Peyer's patch (tissue), 4 donors: Measurements from ENCODE around the gene UROC1. TPM values are rescaled to one million over a fixed set of nuclear protein-coding genes. Genes with fewer than 3 reads are reported as not detected.

Experiments
- DNase-seq, 3 donors: peaks; one replicate each; pipeline ENCODE4 v3.0.0-alpha.2; 2017 to 2019
- H3K27ac ChIP-seq, 4 donors: fragments of 200-600 bp; sonication (generic); one replicate each; pipeline ENCODE4 v1.5.1; 2016 to 2019
- H3K27me3 ChIP-seq, 2 donors: fragments of 200-600 bp; sonication (generic); one replicate each; pipeline ENCODE4 v1.5.1; 2019
- H3K36me3 ChIP-seq, 3 donors: fragments of 200-600 bp; sonication (generic); one replicate each; pipeline ENCODE4 v1.5.1; 2016 to 2019
- H3K4me1 ChIP-seq, 4 donors: fragments of 200-600 bp; sonication (generic); one replicate each; pipeline ENCODE4 v1.5.1; 2016 to 2019
- H3K4me3 ChIP-seq, 4 donors: fragments of 200-600 bp; sonication (generic); 1 replicate in 3 of 4; 2 replicates in 1 of 4; pipeline ENCODE4 v1.5.1; 2016 to 2019; ENCODE audit warnings: mild to moderate bottlenecking in 1 of 4
- H3K9me3 ChIP-seq, 4 donors: fragments of 200-600 bp; sonication (generic); one replicate each; pipeline ENCODE4 v1.5.1; 2016 to 2019; ENCODE audit warnings: mild to moderate bottlenecking in 1 of 4
- CTCF ChIP-seq, 6 experiments: fragments of 450-650 bp in 4 of 6; fragments of 200-600 bp in 2 of 6; sonication (generic) in 1 of 6; IDR thresholded peaks; one replicate each; pipeline ENCODE4 v1.5.1; 2017 to 2019; ENCODE audit warnings: antibody characterized with exemption in 6 of 6, mild to moderate bottlenecking in 3 of 6, moderate library complexity in 1 of 6
- POLR2A ChIP-seq, 2 donors: fragments of 450-650 bp; IDR thresholded peaks; one replicate each; pipeline ENCODE4 v1.5.1; 2017; ENCODE audit warnings: antibody characterized with exemption in 2 of 2, mild to moderate bottlenecking in 2 of 2, moderate library complexity in 2 of 2
- total RNA-seq, 4 donors: library from RNA; depleted of rRNA; stranded (reverse); fragments of >200 nt; gene quantifications; one replicate each; pipeline ENCODE4 v1.1.0, GENCODE V29; 2016

UROC1 gene
- total RNA-seq, 4 donors from 2014 or later: not detected

GRCh38 chr3:126530171-126531050, 12.8 kb upstream of the UROC1 start:
- TF ChIP-seq POLR2A (IDR thresholded peaks at IDR 0.05) (no peak), CTCF (IDR thresholded peaks at IDR 0.05) (no peak)
- H3K36me3 ChIP-seq: no peaks in the 10 kb centered on the region
- no peaks in the 10 kb centered on the region for H3K27me3 ChIP-seq
- peak overlapping the region in 1 of 4 donors; percentile 25 for H3K27ac ChIP-seq
- H3K4me3 ChIP-seq: no peak overlapping the region
- H3K4me1 ChIP-seq: no peaks in the 10 kb centered on the region
- H3K9me3 ChIP-seq: no peaks in the 10 kb centered on the region
- DNase-seq: peak in 2 of 3 donors; percentile 47 to 51

GRCh38 chr3:126529585-126530170, 12.1 kb upstream of the UROC1 start:
- Histone ChIP-seq H3K27me3 (no peaks in the 10 kb centered on the region), H3K4me1 (peaks cover 0 to 3% (median 0%) of the 10 kb centered on the region in 4 donors), H3K27ac (no peak overlapping the region), H3K9me3 (no peaks in the 10 kb centered on the region), H3K36me3 (no peaks in the 10 kb centered on the region), H3K4me3 (no peak overlapping the region)
- TF ChIP-seq CTCF (IDR thresholded peaks at IDR 0.05) (no peak), POLR2A (IDR thresholded peaks at IDR 0.05) (no peak)
- no peak for DNase-seq

- TF ChIP-seq CTCF (IDR thresholded peaks at IDR 0.05) (peak in 1 of 6 experiments; percentile 23), POLR2A (IDR thresholded peaks at IDR 0.05) (no peak)
- Histone ChIP-seq H3K36me3 (no peaks in the 10 kb centered on the region), H3K9me3 (no peaks in the 10 kb centered on the region), H3K27ac (no peak overlapping the region), H3K27me3 (no peaks in the 10 kb centered on the region), H3K4me1 (peaks cover 0 to 10% (median 3%) of the 10 kb centered on the region in 4 donors), H3K4me3 (no peak overlapping the region)
- DNase-seq: peak in 1 of 3 donors; percentile 42
Observed at GRCh38 chr3:126528800-126529541, 11.4 kb upstream of the UROC1 start.

- no peaks in the 10 kb centered on the region for H3K27me3 ChIP-seq
- no peak overlapping the region for H3K4me3 ChIP-seq
- H3K4me1 ChIP-seq: peaks cover 0 to 16% (median 3%) of the 10 kb centered on the region in 4 donors
- no peak overlapping the region for H3K27ac ChIP-seq
- H3K9me3 ChIP-seq: no peaks in the 10 kb centered on the region
- no peaks in the 10 kb centered on the region for H3K36me3 ChIP-seq
- TF ChIP-seq CTCF (IDR thresholded peaks at IDR 0.05): no peak
- peak in 1 of 3 donors; percentile 23 for DNase-seq
Observed at GRCh38 chr3:126528419-126528799, 10.8 kb upstream of the UROC1 start.

- Histone ChIP-seq H3K36me3 (no peaks in the 10 kb centered on the region), H3K4me1 (peaks cover 0 to 19% (median 3%) of the 10 kb centered on the region in 4 donors), H3K27ac (no peak overlapping the region), H3K27me3 (no peaks in the 10 kb centered on the region), H3K4me3 (no peak overlapping the region), H3K9me3 (no peaks in the 10 kb centered on the region)
- TF ChIP-seq CTCF (IDR thresholded peaks at IDR 0.05): no peak
- no peak for TF ChIP-seq POLR2A (IDR thresholded peaks at IDR 0.05)
- peak in 1 of 3 donors; percentile 23 for DNase-seq
Observed at GRCh38 chr3:126527455-126528211, 10.1 kb upstream of the UROC1 start.
